Measurements from ENCODE around the gene MYH7. TPM values are rescaled to one million over a fixed set of nuclear protein-coding genes. Genes with fewer than 3 reads are reported as not detected.
"Not testable (repeated sequence)": the region's sequence is repeated elsewhere in the genome, so short reads cannot be mapped to it uniquely, and the experiment has no call there.

MYH7 gene
- total RNA-seq, 2 experiments from 2014 or later = 0.09 to 0.16 TPM

GRCh38 chr14:23405516-23406025 lies 29.9 kb downstream of the MYH7 start:
- CTCF ChIA-PET = no interaction called here
- Mint-ChIP-seq H3K4me1 (peaks cover 10% of the 10 kb centered on the region), H3K9me3 (ENCODE audit: low read depth) (no peaks in the 10 kb centered on the region), H3K27me3 (peaks cover 3% of the 10 kb centered on the region), H3K36me3 (no peaks in the 10 kb centered on the region), H3K4me3 (no peak overlapping the region), H3K27ac (no peak overlapping the region)
- ATAC-seq = no peak
- DNase-seq = no peak

GRCh38 chr14:23405096-23405495 lies 30.4 kb downstream of the MYH7 start:
- Mint-ChIP-seq H3K9me3 (ENCODE audit: low read depth) (no peaks in the 10 kb centered on the region), H3K4me3 (no peak overlapping the region), H3K4me1 (peaks cover 5% of the 10 kb centered on the region), H3K27ac (no peak overlapping the region), H3K36me3 (no peaks in the 10 kb centered on the region), H3K27me3 (peaks cover 3% of the 10 kb centered on the region)
- DNase-seq (no peak), ATAC-seq (no peak)
- CTCF ChIA-PET = no interaction called here

- no peaks in the 10 kb centered on the region for H3K9me3 Mint-ChIP-seq (ENCODE audit: low read depth)
- CTCF ChIA-PET = no interaction called here
- no peak overlapping the region for H3K4me3 Mint-ChIP-seq
- H3K36me3 Mint-ChIP-seq = no peaks in the 10 kb centered on the region
- H3K27me3 Mint-ChIP-seq = peaks cover 3% of the 10 kb centered on the region
- DNase-seq = no peak
- no peak for ATAC-seq
- no peak overlapping the region for H3K27ac Mint-ChIP-seq
- peaks cover 4% of the 10 kb centered on the region for H3K4me1 Mint-ChIP-seq
These were observed 31.0 kb downstream of the MYH7 start for GRCh38 chr14:23404331-23404900.

GRCh38 chr14:23403908-23404307 lies 31.6 kb downstream of the MYH7 start:
- CTCF ChIA-PET = no interaction called here
- H3K4me1 Mint-ChIP-seq = no peaks in the 10 kb centered on the region
- no peaks in the 10 kb centered on the region for H3K36me3 Mint-ChIP-seq

GRCh38 chr14:23403139-23403438 lies 32.4 kb downstream of the MYH7 start:
- no peaks in the 10 kb centered on the region for H3K4me1 Mint-ChIP-seq
- no peak for ATAC-seq
- H3K9me3 Mint-ChIP-seq (ENCODE audit: low read depth) = no peaks in the 10 kb centered on the region
- no peak overlapping the region for H3K4me3 Mint-ChIP-seq
- CTCF ChIA-PET = no interaction called here
- peaks cover 3% of the 10 kb centered on the region for H3K27me3 Mint-ChIP-seq
- DNase-seq = no peak
- no peaks in the 10 kb centered on the region for H3K36me3 Mint-ChIP-seq
- no peak overlapping the region for H3K27ac Mint-ChIP-seq

More at GRCh38 chr14:23403908-23404307, 31.6 kb downstream of the MYH7 start:
- Mint-ChIP-seq H3K27me3 (peaks cover 3% of the 10 kb centered on the region), H3K27ac (no peak overlapping the region), H3K4me3 (no peak overlapping the region), H3K9me3 (ENCODE audit: low read depth) (no peaks in the 10 kb centered on the region)
- DNase-seq = no peak
- ATAC-seq = no peak

GRCh38 chr14:23402296-23403138 lies 32.9 kb downstream of the MYH7 start:
- DNase-seq = no peak
- no peaks in the 10 kb centered on the region for H3K27me3 Mint-ChIP-seq
- no peak for ATAC-seq
- no peak overlapping the region for H3K27ac Mint-ChIP-seq
- no peaks in the 10 kb centered on the region for H3K4me1 Mint-ChIP-seq
- no peak overlapping the region for H3K4me3 Mint-ChIP-seq
- CTCF ChIA-PET = no interaction called here
- H3K36me3 Mint-ChIP-seq = no peaks in the 10 kb centered on the region
- no peaks in the 10 kb centered on the region for H3K9me3 Mint-ChIP-seq (ENCODE audit: low read depth)

GRCh38 chr14:23401291-23401690 lies 34.2 kb downstream of the MYH7 start:
- Mint-ChIP-seq H3K27me3 (peaks cover under 1% of the 10 kb centered on the region), H3K36me3 (no peaks in the 10 kb centered on the region), H3K9me3 (ENCODE audit: low read depth) (no peaks in the 10 kb centered on the region), H3K4me3 (no peak overlapping the region), H3K4me1 (no peaks in the 10 kb centered on the region), H3K27ac (no peak overlapping the region)
- DNase-seq = no peak
- no peak for ATAC-seq
- CTCF ChIA-PET = no interaction called here

- H3K4me1 Mint-ChIP-seq = not testable (repeated sequence)
These were observed 34.8 kb downstream of the MYH7 start for GRCh38 chr14:23400496-23401149.

GRCh38 chr14:23399591-23399990 lies 35.9 kb downstream of the MYH7 start:
- ATAC-seq (no peak), DNase-seq (no peak)
- H3K36me3 Mint-ChIP-seq = no peaks in the 10 kb centered on the region
- CTCF ChIA-PET = no interaction called here
- H3K9me3 Mint-ChIP-seq (ENCODE audit: low read depth) = no peaks in the 10 kb centered on the region
- no peak overlapping the region for H3K4me3 Mint-ChIP-seq
- H3K27me3 Mint-ChIP-seq = peaks cover 3% of the 10 kb centered on the region
- no peak overlapping the region for H3K27ac Mint-ChIP-seq
- no peaks in the 10 kb centered on the region for H3K4me1 Mint-ChIP-seq

More at GRCh38 chr14:23400496-23401149, 34.8 kb downstream of the MYH7 start:
- H3K9me3 Mint-ChIP-seq (ENCODE audit: low read depth); H3K36me3 Mint-ChIP-seq; H3K4me3 Mint-ChIP-seq; DNase-seq; H3K27me3 Mint-ChIP-seq; ATAC-seq; H3K27ac Mint-ChIP-seq: not testable (repeated sequence)
- CTCF ChIA-PET = interaction anchor here (0.6 kb wide), 1 partner anchor 412 kb away, joined by 3 read pairs; no protein-coding TSS in a partner anchor

- H3K36me3 Mint-ChIP-seq = no peaks in the 10 kb centered on the region
- DNase-seq (no peak), ATAC-seq (no peak)
- no peak overlapping the region for H3K27ac Mint-ChIP-seq
- peaks cover 3% of the 10 kb centered on the region for H3K27me3 Mint-ChIP-seq
- no peak overlapping the region for H3K4me3 Mint-ChIP-seq
- no peaks in the 10 kb centered on the region for H3K4me1 Mint-ChIP-seq
- CTCF ChIA-PET = no interaction called here
- no peaks in the 10 kb centered on the region for H3K9me3 Mint-ChIP-seq (ENCODE audit: low read depth)
These were observed 36.3 kb downstream of the MYH7 start for GRCh38 chr14:23399136-23399535.

- H3K4me1 Mint-ChIP-seq = no peaks in the 10 kb centered on the region
- ATAC-seq (no peak), DNase-seq (no peak)
- peaks cover 9% of the 10 kb centered on the region for H3K27me3 Mint-ChIP-seq
- CTCF ChIA-PET = no interaction called here
- H3K4me3 Mint-ChIP-seq = no peak overlapping the region
- no peaks in the 10 kb centered on the region for H3K9me3 Mint-ChIP-seq (ENCODE audit: low read depth)
- H3K36me3 Mint-ChIP-seq = no peaks in the 10 kb centered on the region
- H3K27ac Mint-ChIP-seq = no peak overlapping the region
These were observed 37.1 kb downstream of the MYH7 start for GRCh38 chr14:23398348-23398747.

- Mint-ChIP-seq H3K4me3 (no peak overlapping the region), H3K36me3 (no peaks in the 10 kb centered on the region), H3K27me3 (peaks cover 9% of the 10 kb centered on the region), H3K4me1 (no peaks in the 10 kb centered on the region), H3K9me3 (ENCODE audit: low read depth) (no peaks in the 10 kb centered on the region), H3K27ac (no peak overlapping the region)
- CTCF ChIA-PET = interaction anchor here (0.8 kb wide), 1 partner anchor 17 kb away, joined by 3 read pairs; no protein-coding TSS in a partner anchor
- no peak for ATAC-seq
- no peak for DNase-seq
These were observed 38.6 kb downstream of the MYH7 start for GRCh38 chr14:23396781-23397407.

GRCh38 chr14:23396126-23396525 lies 39.3 kb downstream of the MYH7 start:
- no peak for ATAC-seq
- CTCF ChIA-PET = interaction anchor here (0.8 kb wide), 1 partner anchor 16 kb away, joined by 3 read pairs; no protein-coding TSS in a partner anchor
- no peak for DNase-seq
- H3K9me3 Mint-ChIP-seq (ENCODE audit: low read depth) = no peaks in the 10 kb centered on the region
- H3K36me3 Mint-ChIP-seq = no peaks in the 10 kb centered on the region
- no peak overlapping the region for H3K4me3 Mint-ChIP-seq
- no peaks in the 10 kb centered on the region for H3K4me1 Mint-ChIP-seq
- peaks cover 9% of the 10 kb centered on the region for H3K27me3 Mint-ChIP-seq
- no peak overlapping the region for H3K27ac Mint-ChIP-seq
